A549 (cell line): ENCODE data around the gene DACH1. TPM values are rescaled to one million over a fixed set of nuclear protein-coding genes. Genes with fewer than 3 reads are reported as not detected.

ENCODE experiments used
- ATAC-seq, 2 experiments: fragments of 200-7000 bp in 1 of 2; fragments of >200 bp in 1 of 2; cut with Nextera tagmentation in 1 of 2; cut with Tn5 transposase in 1 of 2; 3 replicates each; pipeline versions ENCODE4 v1.8.0 to v1.9.1; 2018 to 2020; ENCODE audit warnings: mild to moderate bottlenecking in 1 of 2, moderate library complexity in 1 of 2
- CTCF ChIA-PET: fragments of 300-600 bp; sonication (Branson Sonifier 250); formaldehyde crosslinking; extraction: SDS; loops from one replicate; lab custom pipeline; 2021; ENCODE audit warnings: antibody characterized with exemption, inconsistent platforms; lab: Yijun Ruan, JAX
- POLR2A ChIA-PET: fragments of 350-600 bp; formaldehyde crosslinking; extraction: SDS; loops from one replicate; lab custom pipeline; 2021; ENCODE audit warnings: antibody characterized with exemption, inconsistent platforms; lab: Yijun Ruan, JAX
- DNase-seq, 2 experiments: peaks; one replicate each; pipeline versions ENCODE4 v3.0.0 to v3.0.0-alpha.2; 2011 to 2016; ENCODE audit warnings: low read depth in 1 of 2, low spot score in 1 of 2
- FAIRE-seq: peaks from 2 replicates; lab custom pipeline; 2011; peaks lifted over from hg19 to GRCh38; lab: Jason Lieb, UNC
- H3K27ac ChIP-seq, 2 experiments: fragments of >200 bp; sonication (Bioruptor Twin); formaldehyde crosslinking; 3 replicates each; pipeline ENCODE4 v1.5.1; 2016 to 2017
- H3K4me1 ChIP-seq: fragments of >200 bp; sonication (Bioruptor Twin); formaldehyde crosslinking; 3 replicates; pipeline ENCODE4 v1.6.1; 2016
- H3K4me2 ChIP-seq: fragments of >200 bp; sonication (Bioruptor Twin); formaldehyde crosslinking; 3 replicates; pipeline ENCODE4 v1.6.1; 2016
- H3K4me3 ChIP-seq: fragments of >200 bp; sonication (Bioruptor Twin); formaldehyde crosslinking; 3 replicates; pipeline ENCODE4 v1.5.1; 2016
- H3K9me3 ChIP-seq: fragments of >200 bp; sonication (Bioruptor Twin); formaldehyde crosslinking; 3 replicates; pipeline ENCODE4 v1.6.1; 2016
- E2F6 ChIP-seq: IDR thresholded peaks from 2 replicates; pipeline ENCODE4 v1.6.1; 2012; ENCODE audit warnings: low read depth, borderline replicate concordance
- ELK1 ChIP-seq: fragments of 150-350 bp; IDR thresholded peaks from 2 replicates; pipeline ENCODE4 v1.6.1; 2014; ENCODE audit warnings: low read depth, mild to moderate bottlenecking, low read length
- ESRRA ChIP-seq: fragments of 150-350 bp; IDR thresholded peaks from 2 replicates; pipeline ENCODE4 v1.6.1; 2014; ENCODE audit warnings: mild to moderate bottlenecking, low read length, borderline replicate concordance
- FOSB ChIP-seq: fragments of 250-450 bp; sonication (Bioruptor Pico); IDR thresholded peaks from 2 replicates; pipeline ENCODE4 v1.5.0; 2020; ENCODE audit warnings: mild to moderate bottlenecking, moderate library complexity
- FOSL2 ChIP-seq, 2 experiments: fragments of 450-650 bp in 1 of 2; fragments of >200 bp in 1 of 2; sonication (Bioruptor Twin) in 1 of 2; formaldehyde crosslinking; IDR thresholded peaks; 2 replicates each; pipeline versions ENCODE4 v1.5.0 to v1.6.1; 2016 to 2020; ENCODE audit warnings: mild to moderate bottlenecking in 1 of 2, moderate library complexity in 1 of 2
- FOXS1 ChIP-seq: fragments of 250-450 bp; sonication (Bioruptor Pico); IDR thresholded peaks from 2 replicates; pipeline ENCODE4 v1.5.0; 2020; ENCODE audit warnings: mild to moderate bottlenecking, moderate library complexity
- GATA3 ChIP-seq: IDR thresholded peaks from 2 replicates; pipeline ENCODE4 v1.6.1; 2012; ENCODE audit warnings: borderline replicate concordance
- HEYL ChIP-seq: fragments of 250-450 bp; sonication (Bioruptor Pico); IDR thresholded peaks from 2 replicates; pipeline ENCODE4 v1.8.0; 2021; ENCODE audit warnings: mild to moderate bottlenecking, moderate library complexity
- HOXB13 ChIP-seq: fragments of 250-450 bp; sonication (Bioruptor Pico); IDR thresholded peaks from 2 replicates; pipeline ENCODE4 v1.5.0; 2020; ENCODE audit warnings: low read depth, mild to moderate bottlenecking, moderate library complexity
- HOXB5 ChIP-seq: fragments of 250-450 bp; sonication (Bioruptor Pico); IDR thresholded peaks from 2 replicates; pipeline ENCODE4 v1.5.0; 2020; ENCODE audit warnings: mild to moderate bottlenecking, moderate library complexity
- JUNB ChIP-seq: fragments of >200 bp; sonication (Bioruptor Twin); formaldehyde crosslinking; IDR thresholded peaks from 2 replicates; pipeline ENCODE4 v1.6.1; 2016
- KDM5A ChIP-seq: fragments of 200-600 bp; sonication (generic); IDR thresholded peaks from 2 replicates; pipeline ENCODE4 v1.6.1; 2016; ENCODE audit warnings: antibody characterized with exemption, mild to moderate bottlenecking
- MAFK ChIP-seq: fragments of 450-650 bp; IDR thresholded peaks from 2 replicates; pipeline ENCODE4 v1.6.1; 2014; ENCODE audit not compliant: partially characterized antibody
- MAZ ChIP-seq: fragments of 150-350 bp; IDR thresholded peaks from 2 replicates; pipeline ENCODE4 v1.6.1; 2014; ENCODE audit warnings: antibody characterized with exemption, low read depth, low read length, borderline replicate concordance
- PHF8 ChIP-seq: fragments of 200-600 bp; sonication (generic); IDR thresholded peaks from 2 replicates; pipeline ENCODE4 v1.6.1; 2016; ENCODE audit warnings: low read depth, mild to moderate bottlenecking, antibody characterized with exemption, moderate library complexity, borderline replicate concordance
- POLR2A ChIP-seq: IDR thresholded peaks from 2 replicates; pipeline ENCODE4 v1.6.1; 2012; ENCODE audit warnings: mild to moderate bottlenecking, low read length
- POLR2AphosphoS2 ChIP-seq: conservative IDR thresholded peaks from 2 replicates; pipeline ENCODE4 v1.6.1; 2012; ENCODE audit warnings: low read length, improper control_type of control experiment, inconsistent platforms
- RNF2 ChIP-seq: fragments of 200-600 bp; sonication (generic); IDR thresholded peaks from 2 replicates; pipeline ENCODE4 v1.6.1; 2016; ENCODE audit warnings: low read depth, mild to moderate bottlenecking, antibody characterized with exemption, moderate library complexity, borderline replicate concordance
- SMC3 ChIP-seq: fragments of >200 bp; sonication (Bioruptor Twin); formaldehyde crosslinking; IDR thresholded peaks from 3 replicates; pipeline ENCODE4 v1.6.1; 2018; ENCODE audit warnings: inconsistent platforms
- TFCP2L1 ChIP-seq: fragments of 250-450 bp; sonication (Bioruptor Pico); IDR thresholded peaks from 2 replicates; pipeline ENCODE4 v1.5.0; 2021; ENCODE audit warnings: mild to moderate bottlenecking
- ZFP36 ChIP-seq: fragments of 450-650 bp; IDR thresholded peaks from 2 replicates; pipeline ENCODE4 v1.6.1; 2014; ENCODE audit warnings: borderline replicate concordance; ENCODE audit not compliant: partially characterized antibody
- WGBS: methylation state at CpG from one replicate; pipeline ENCODE4 v1.1.6; 2017; ENCODE audit errors: missing lambda C conversion rate; 5-methylcytosine and 5-hydroxymethylcytosine counted together
- polyA plus RNA-seq, 4 experiments: library from polyadenylated mRNA; depleted of rRNA in 3 of 4; stranded (reverse); fragments of >200 nt; fragmentation: RNase III in 1 of 4; extraction: RNeasy Plus Mini Kit Qiagen cat#74134 plus additional on column Dnase treatment in 1 of 4; gene quantifications; 2 replicates in 3 of 4; 3 replicates in 1 of 4; pipeline ENCODE4 v1.2.3, GENCODE V29; 2011 to 2017
- TF ChIP-seq, protein P1 (sequence below): fragments of 450-650 bp; IDR thresholded peaks from 2 replicates; pipeline ENCODE4 v1.6.1; 2014; ENCODE audit warnings: antibody characterized with exemption
- TF ChIP-seq, protein P2 (sequence below): fragments of >200 bp; sonication (Bioruptor Twin); formaldehyde crosslinking; IDR thresholded peaks from 3 replicates; pipeline ENCODE4 v1.5.1; 2016
- TF ChIP-seq, protein P3 (sequence below): fragments of 200-600 bp; sonication (generic); IDR thresholded peaks from 2 replicates; pipeline ENCODE4 v1.6.1; 2016; ENCODE audit warnings: antibody characterized with exemption, mild to moderate bottlenecking, moderate library complexity
- TF ChIP-seq, protein P4 (sequence below): IDR thresholded peaks from 2 replicates; pipeline ENCODE4 v1.6.1; 2012
- TF ChIP-seq, protein P5 (sequence below): fragments of >200 bp; sonication (Bioruptor Twin); formaldehyde crosslinking; IDR thresholded peaks from 2 replicates; pipeline ENCODE4 v1.6.1; 2016

The DACH1 gene
- polyA plus RNA-seq, 2 of the 4 experiments (the other 2 are of a cell fraction), result not detected

GRCh38 chr13:71801165-71801760 lies 65.7 kb downstream of the DACH1 start (continued):
- TF ChIP-seq HEYL (CRISPR knock-in tag), result no peak
- no peak for TF ChIP-seq JUNB
- no peak for TF ChIP-seq POLR2AphosphoS2
- no peak for TF ChIP-seq SMC3

DNA sequence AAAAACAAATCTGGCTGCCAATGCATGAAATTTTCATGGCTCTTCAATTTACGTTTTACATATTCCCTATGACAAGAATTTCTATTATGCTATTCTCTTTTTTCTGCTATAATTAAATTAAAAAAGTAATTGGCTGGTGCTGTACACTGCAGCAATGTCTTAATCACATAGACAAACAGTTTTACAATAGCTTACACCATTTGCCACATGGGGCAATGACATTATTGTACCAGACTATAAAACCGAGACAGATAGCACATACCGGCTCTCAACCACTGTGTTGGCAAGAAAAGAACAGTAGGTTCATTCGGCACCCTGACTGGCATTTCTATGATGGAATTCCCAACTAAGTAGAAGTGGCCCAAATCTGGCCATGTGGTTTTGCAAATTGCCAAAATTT lies 67.7 kb downstream of the DACH1 start:
- no peak overlapping the region for H3K27ac ChIP-seq
- no peak for FAIRE-seq
- 27% methylated on average over 4 of the region's 4 CpGs for WGBS
- H3K9me3 ChIP-seq, result no peaks in the 10 kb centered on the region
- H3K4me1 ChIP-seq, result no peaks in the 10 kb centered on the region
- POLR2A ChIA-PET, result no interaction called here
- H3K4me2 ChIP-seq, result no peak overlapping the region
- no peak for DNase-seq
- TF ChIP-seq GATA3 (no peak), ESRRA (no peak), HEYL (CRISPR knock-in tag) (no peak), HOXB13 (no peak), HOXB5 (CRISPR knock-in tag) (no peak), RNF2 (no peak), FOXS1 (no peak), PHF8 (no peak), ZFP36 (no peak), KDM5A (no peak)
- TF ChIP-seq, protein P1, sequence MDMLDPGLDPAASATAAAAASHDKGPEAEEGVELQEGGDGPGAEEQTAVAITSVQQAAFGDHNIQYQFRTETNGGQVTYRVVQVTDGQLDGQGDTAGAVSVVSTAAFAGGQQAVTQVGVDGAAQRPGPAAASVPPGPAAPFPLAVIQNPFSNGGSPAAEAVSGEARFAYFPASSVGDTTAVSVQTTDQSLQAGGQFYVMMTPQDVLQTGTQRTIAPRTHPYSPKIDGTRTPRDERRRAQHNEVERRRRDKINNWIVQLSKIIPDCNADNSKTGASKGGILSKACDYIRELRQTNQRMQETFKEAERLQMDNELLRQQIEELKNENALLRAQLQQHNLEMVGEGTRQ, result no peak
- TF ChIP-seq, protein P2, sequence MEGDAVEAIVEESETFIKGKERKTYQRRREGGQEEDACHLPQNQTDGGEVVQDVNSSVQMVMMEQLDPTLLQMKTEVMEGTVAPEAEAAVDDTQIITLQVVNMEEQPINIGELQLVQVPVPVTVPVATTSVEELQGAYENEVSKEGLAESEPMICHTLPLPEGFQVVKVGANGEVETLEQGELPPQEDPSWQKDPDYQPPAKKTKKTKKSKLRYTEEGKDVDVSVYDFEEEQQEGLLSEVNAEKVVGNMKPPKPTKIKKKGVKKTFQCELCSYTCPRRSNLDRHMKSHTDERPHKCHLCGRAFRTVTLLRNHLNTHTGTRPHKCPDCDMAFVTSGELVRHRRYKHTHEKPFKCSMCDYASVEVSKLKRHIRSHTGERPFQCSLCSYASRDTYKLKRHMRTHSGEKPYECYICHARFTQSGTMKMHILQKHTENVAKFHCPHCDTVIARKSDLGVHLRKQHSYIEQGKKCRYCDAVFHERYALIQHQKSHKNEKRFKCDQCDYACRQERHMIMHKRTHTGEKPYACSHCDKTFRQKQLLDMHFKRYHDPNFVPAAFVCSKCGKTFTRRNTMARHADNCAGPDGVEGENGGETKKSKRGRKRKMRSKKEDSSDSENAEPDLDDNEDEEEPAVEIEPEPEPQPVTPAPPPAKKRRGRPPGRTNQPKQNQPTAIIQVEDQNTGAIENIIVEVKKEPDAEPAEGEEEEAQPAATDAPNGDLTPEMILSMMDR, result no peak
- TF ChIP-seq, all 56 proteins: peak for 0
- CTCF ChIA-PET, result no interaction called here
- no peak for ATAC-seq
- no peak overlapping the region for H3K4me3 ChIP-seq

DNA sequence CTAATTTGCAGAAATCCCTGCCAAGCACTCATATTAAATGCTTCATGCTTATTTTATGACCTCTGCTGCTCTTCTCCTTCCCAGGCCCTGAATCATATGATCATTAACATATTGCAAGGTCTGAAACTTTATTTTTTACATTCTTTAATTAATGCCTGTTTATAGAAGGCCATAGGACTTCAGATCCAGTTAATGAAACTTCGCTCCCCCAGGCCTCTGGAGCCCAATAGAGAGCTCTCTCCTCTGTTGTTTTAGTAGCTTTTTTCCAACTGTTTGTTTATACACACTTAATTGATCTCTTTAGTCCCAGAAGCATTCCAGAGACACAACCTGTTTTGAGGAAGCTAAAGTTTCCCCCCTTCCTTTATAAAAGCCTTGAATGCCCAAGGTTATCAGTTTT lies 68.3 kb downstream of the DACH1 start:
- ATAC-seq (no peak), FAIRE-seq (no peak), DNase-seq (no peak)
- ChIA-PET POLR2A (no interaction called here), CTCF (no interaction called here)
- Histone ChIP-seq H3K4me2 (no peak overlapping the region), H3K4me1 (no peaks in the 10 kb centered on the region), H3K4me3 (no peak overlapping the region), H3K27ac (no peak overlapping the region), H3K9me3 (no peaks in the 10 kb centered on the region)
- WGBS, result 13% methylated on average over 1 of the region's 1 CpG
- TF ChIP-seq FOSB (CRISPR knock-in tag), result no peak
- TF ChIP-seq, protein P3, sequence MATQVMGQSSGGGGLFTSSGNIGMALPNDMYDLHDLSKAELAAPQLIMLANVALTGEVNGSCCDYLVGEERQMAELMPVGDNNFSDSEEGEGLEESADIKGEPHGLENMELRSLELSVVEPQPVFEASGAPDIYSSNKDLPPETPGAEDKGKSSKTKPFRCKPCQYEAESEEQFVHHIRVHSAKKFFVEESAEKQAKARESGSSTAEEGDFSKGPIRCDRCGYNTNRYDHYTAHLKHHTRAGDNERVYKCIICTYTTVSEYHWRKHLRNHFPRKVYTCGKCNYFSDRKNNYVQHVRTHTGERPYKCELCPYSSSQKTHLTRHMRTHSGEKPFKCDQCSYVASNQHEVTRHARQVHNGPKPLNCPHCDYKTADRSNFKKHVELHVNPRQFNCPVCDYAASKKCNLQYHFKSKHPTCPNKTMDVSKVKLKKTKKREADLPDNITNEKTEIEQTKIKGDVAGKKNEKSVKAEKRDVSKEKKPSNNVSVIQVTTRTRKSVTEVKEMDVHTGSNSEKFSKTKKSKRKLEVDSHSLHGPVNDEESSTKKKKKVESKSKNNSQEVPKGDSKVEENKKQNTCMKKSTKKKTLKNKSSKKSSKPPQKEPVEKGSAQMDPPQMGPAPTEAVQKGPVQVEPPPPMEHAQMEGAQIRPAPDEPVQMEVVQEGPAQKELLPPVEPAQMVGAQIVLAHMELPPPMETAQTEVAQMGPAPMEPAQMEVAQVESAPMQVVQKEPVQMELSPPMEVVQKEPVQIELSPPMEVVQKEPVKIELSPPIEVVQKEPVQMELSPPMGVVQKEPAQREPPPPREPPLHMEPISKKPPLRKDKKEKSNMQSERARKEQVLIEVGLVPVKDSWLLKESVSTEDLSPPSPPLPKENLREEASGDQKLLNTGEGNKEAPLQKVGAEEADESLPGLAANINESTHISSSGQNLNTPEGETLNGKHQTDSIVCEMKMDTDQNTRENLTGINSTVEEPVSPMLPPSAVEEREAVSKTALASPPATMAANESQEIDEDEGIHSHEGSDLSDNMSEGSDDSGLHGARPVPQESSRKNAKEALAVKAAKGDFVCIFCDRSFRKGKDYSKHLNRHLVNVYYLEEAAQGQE, result no peak
- no peak for TF ChIP-seq FOSL2 (IDR thresholded peaks at IDR 0.05)
- TF ChIP-seq FOSL2 (CRISPR knock-in tag; IDR thresholded peaks at IDR 0.05), result no peak
- TF ChIP-seq, protein P4, sequence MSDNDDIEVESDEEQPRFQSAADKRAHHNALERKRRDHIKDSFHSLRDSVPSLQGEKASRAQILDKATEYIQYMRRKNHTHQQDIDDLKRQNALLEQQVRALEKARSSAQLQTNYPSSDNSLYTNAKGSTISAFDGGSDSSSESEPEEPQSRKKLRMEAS, result no peak
- TF ChIP-seq MAZ, result no peak
- no peak for TF ChIP-seq ESRRA
- no peak for TF ChIP-seq TFCP2L1 (CRISPR knock-in tag)
- TF ChIP-seq, protein P5, sequence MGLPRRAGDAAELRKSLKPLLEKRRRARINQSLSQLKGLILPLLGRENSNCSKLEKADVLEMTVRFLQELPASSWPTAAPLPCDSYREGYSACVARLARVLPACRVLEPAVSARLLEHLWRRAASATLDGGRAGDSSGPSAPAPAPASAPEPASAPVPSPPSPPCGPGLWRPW, result no peak
- TF ChIP-seq E2F6, result no peak
- no peak for TF ChIP-seq FOXS1
- no peak for TF ChIP-seq POLR2A
- no peak for TF ChIP-seq ELK1
- no peak for TF ChIP-seq MAFK
